PFSK-1 (cell line): ENCODE measurements around the gene SKIC3.

Experiments
- FOXP2 ChIP-seq: optimal IDR thresholded peaks from 2 replicates; pipeline ENCODE3; 2011; ENCODE audit warnings: borderline replicate concordance, control low read depth, inconsistent platforms; ENCODE audit not compliant: insufficient read depth; ENCODE audit errors: extremely low read length, extremely low read depth
- POLR2AphosphoS5 ChIP-seq: IDR thresholded peaks from 2 replicates; pipeline ENCODE4 v1.6.1; 2012; ENCODE audit warnings: low read depth, mild to moderate bottlenecking, control low read depth, low read length, moderate library complexity
- SIN3A ChIP-seq: IDR thresholded peaks from 2 replicates; pipeline ENCODE4 v1.6.1; 2012; ENCODE audit warnings: mild to moderate bottlenecking, low read length, moderate library complexity, borderline replicate concordance; ENCODE audit not compliant: insufficient read depth
- TAF1 ChIP-seq: IDR thresholded peaks from 2 replicates; pipeline ENCODE4 v1.6.1; 2012; ENCODE audit warnings: low read length, control low read depth, borderline replicate concordance; ENCODE audit not compliant: insufficient read depth
- TF ChIP-seq, protein P1 (sequence below), 2 experiments: IDR thresholded peaks; 2 replicates each; pipeline versions ENCODE4 v1.6.1 to v1.8.0; 2011 to 2012; ENCODE audit warnings: low read depth in 2 of 2, low read length in 2 of 2, control low read depth in 1 of 2, inconsistent platforms in 1 of 2, mild to moderate bottlenecking in 1 of 2, moderate library complexity in 1 of 2; ENCODE audit not compliant: insufficient read depth in 1 of 2

Gene SKIC3

DNA sequence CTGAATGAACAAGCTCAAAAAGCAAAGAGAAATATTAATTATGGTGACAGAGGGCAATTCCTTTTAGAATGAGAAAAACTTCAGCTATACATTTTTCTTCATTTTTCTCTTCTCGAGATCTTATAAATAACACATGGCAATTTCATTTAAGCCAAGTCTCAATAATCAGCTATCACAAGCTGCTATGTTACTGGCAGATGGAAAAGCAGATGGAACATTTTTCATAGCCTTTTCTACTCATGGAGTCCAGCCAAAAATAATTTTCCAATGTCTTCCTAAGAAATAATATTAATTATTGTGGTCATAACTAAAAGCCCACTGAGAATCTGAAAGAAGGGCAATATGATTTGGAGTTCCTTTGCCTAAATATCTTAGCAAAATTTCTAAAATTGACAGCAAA, 35.6 kb downstream of the SKIC3 start:
- TF ChIP-seq POLR2AphosphoS5 (no peak), TAF1 (no peak), SIN3A (no peak), FOXP2 (no peak)
- TF ChIP-seq, protein P1, sequence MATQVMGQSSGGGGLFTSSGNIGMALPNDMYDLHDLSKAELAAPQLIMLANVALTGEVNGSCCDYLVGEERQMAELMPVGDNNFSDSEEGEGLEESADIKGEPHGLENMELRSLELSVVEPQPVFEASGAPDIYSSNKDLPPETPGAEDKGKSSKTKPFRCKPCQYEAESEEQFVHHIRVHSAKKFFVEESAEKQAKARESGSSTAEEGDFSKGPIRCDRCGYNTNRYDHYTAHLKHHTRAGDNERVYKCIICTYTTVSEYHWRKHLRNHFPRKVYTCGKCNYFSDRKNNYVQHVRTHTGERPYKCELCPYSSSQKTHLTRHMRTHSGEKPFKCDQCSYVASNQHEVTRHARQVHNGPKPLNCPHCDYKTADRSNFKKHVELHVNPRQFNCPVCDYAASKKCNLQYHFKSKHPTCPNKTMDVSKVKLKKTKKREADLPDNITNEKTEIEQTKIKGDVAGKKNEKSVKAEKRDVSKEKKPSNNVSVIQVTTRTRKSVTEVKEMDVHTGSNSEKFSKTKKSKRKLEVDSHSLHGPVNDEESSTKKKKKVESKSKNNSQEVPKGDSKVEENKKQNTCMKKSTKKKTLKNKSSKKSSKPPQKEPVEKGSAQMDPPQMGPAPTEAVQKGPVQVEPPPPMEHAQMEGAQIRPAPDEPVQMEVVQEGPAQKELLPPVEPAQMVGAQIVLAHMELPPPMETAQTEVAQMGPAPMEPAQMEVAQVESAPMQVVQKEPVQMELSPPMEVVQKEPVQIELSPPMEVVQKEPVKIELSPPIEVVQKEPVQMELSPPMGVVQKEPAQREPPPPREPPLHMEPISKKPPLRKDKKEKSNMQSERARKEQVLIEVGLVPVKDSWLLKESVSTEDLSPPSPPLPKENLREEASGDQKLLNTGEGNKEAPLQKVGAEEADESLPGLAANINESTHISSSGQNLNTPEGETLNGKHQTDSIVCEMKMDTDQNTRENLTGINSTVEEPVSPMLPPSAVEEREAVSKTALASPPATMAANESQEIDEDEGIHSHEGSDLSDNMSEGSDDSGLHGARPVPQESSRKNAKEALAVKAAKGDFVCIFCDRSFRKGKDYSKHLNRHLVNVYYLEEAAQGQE (IDR thresholded peaks at IDR 0.05; ENCODE audit: insufficient read depth in 1 of 2, low read depth in 2 of 2, low read length in 2 of 2): no peak

DNA sequence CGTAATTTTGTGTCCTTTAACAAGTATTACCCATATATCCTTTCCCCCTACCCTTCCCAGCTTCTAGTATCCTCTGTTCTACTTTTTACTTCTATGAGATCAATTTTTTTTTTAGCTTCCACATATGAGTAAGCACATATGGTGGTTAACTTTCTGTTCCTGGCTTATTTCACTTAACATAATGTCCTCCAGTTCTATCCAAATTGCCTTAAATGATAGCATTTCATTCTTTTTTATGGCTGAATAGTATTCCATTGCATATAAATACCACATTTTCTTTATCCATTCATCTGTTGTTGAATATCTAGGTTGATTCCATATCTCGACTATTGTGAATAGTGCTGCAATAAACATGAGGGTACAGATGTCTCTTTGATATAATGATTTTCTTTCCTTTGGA, 36.4 kb downstream of the SKIC3 start:
- TF ChIP-seq, protein P1 (IDR thresholded peaks at IDR 0.05; ENCODE audit: insufficient read depth in 1 of 2, low read depth in 2 of 2, low read length in 2 of 2): no peak
- no peak for TF ChIP-seq FOXP2
- no peak for TF ChIP-seq POLR2AphosphoS5

DNA sequence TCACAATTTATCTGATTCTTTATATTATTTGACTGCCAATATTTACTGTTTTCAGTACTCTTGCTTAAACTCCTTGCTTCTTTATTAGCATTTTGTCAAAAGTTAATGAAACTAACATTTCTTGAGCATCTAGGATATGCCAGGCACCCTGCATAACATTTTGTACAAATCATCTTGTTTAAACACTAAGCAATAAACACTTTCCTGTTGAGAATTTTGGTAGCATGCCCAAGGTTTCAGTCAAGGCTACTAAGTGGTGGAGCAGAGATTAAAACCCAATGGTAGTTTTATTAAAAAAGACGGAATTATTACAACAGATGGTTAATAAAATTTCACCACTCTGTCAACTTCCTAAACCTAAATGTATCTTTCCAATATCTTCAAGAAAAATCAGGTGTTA, 43.2 kb downstream of the SKIC3 start:
- TF ChIP-seq, protein P1 (IDR thresholded peaks at IDR 0.05; ENCODE audit: insufficient read depth in 1 of 2, low read depth in 2 of 2, low read length in 2 of 2): no peak
- no peak for TF ChIP-seq FOXP2
- no peak for TF ChIP-seq POLR2AphosphoS5
- no peak for TF ChIP-seq SIN3A
- TF ChIP-seq TAF1: no peak

DNA sequence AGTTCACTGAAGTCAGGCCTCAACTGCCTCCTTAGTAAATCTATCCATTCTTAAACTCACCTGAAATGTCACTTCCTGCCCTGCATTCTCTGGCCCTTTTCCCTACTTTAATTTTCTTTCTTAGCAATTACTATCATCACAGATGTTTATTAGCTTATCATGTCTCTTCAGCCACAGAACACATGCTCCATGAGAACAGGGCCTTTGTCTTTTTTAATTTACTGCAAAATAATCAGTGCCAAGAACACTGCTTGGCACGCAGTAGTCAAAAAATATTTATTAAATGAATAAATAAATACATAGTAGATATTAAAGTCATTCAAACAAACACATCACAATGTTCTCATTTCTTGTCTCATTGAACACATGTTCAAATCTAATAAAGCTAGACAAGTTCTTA, 46.2 kb downstream of the SKIC3 start:
- no peak for TF ChIP-seq SIN3A
- TF ChIP-seq, protein P1 (IDR thresholded peaks at IDR 0.05; ENCODE audit: insufficient read depth in 1 of 2, low read depth in 2 of 2, low read length in 2 of 2): no peak
- no peak for TF ChIP-seq FOXP2
- TF ChIP-seq TAF1: no peak
- TF ChIP-seq POLR2AphosphoS5: no peak
